ENCODE measurements around the gene FOXN3. TPM values are rescaled to one million over a fixed set of nuclear protein-coding genes. Genes with fewer than 3 reads are reported as not detected.
A peak's percentile ranks its signal among the peaks of the same experiment; 100 is the strongest.

FOXN3 gene
- polyA plus RNA-seq, 1 donor from 2014 or later: 10.3 TPM

- TF ChIP-seq MXI1 (conservative IDR thresholded peaks at IDR 0.05; ENCODE audit: poor library complexity, severe bottlenecking): no peak
- no peak for TF ChIP-seq SMC3 (conservative IDR thresholded peaks at IDR 0.05; ENCODE audit: poor library complexity)
- TF ChIP-seq RAD21 (conservative IDR thresholded peaks at IDR 0.05): no peak
- no peak for TF ChIP-seq CTCF (IDR thresholded peaks at IDR 0.05; ENCODE audit: poor library complexity, severe bottlenecking)
- no peak for TF ChIP-seq TAF1 (IDR thresholded peaks at IDR 0.05; ENCODE audit: low read depth)
- no peak for TF ChIP-seq REST (IDR thresholded peaks at IDR 0.05; ENCODE audit: borderline replicate concordance)
- no peak for TF ChIP-seq POLR2AphosphoS5 (IDR thresholded peaks at IDR 0.05)
- no peak for TF ChIP-seq EP300 (conservative IDR thresholded peaks at IDR 0.05; ENCODE audit: poor library complexity, severe bottlenecking)
- no peak for TF ChIP-seq EZH2 (IDR thresholded peaks at IDR 0.05; ENCODE audit: borderline replicate concordance, insufficient read depth, low read length, poor library complexity, severe bottlenecking)
Measured at GRCh38 chr14:89123215-89123614, 293.8 kb downstream of the FOXN3 start.

GRCh38 chr14:89121968-89122620 is 294.9 kb downstream of the FOXN3 start:
- H3K36me3 ChIP-seq (ENCODE audit: insufficient read depth, low read length): no peaks in the 10 kb centered on the region
- H3K27ac ChIP-seq (ENCODE audit: low read length): peak overlapping the region; percentile 87
- no peaks in the 10 kb centered on the region for H3K9me2 ChIP-seq (ENCODE audit: insufficient read depth, low read length)
- no peaks in the 10 kb centered on the region for H4K20me1 ChIP-seq (ENCODE audit: insufficient read depth)
- no peaks in the 10 kb centered on the region for H3K9me3 ChIP-seq (ENCODE audit: low read length)
- no peaks in the 10 kb centered on the region for H3K27me3 ChIP-seq (ENCODE audit: insufficient read depth, low read depth, low read length)
- H2AFZ ChIP-seq (ENCODE audit: low read depth, low read length): peak overlapping the region; percentile 61
- no peaks in the 10 kb centered on the region for H3F3A ChIP-seq (ENCODE audit: insufficient read depth, low read length, poor library complexity, severe bottlenecking)
- no peak overlapping the region for H3K4me2 ChIP-seq (ENCODE audit: low read length)
- H3K79me2 ChIP-seq (replicated peaks; ENCODE audit: insufficient read depth, low read length): no peaks in the 10 kb centered on the region
- TF ChIP-seq EZH2 (IDR thresholded peaks at IDR 0.05; ENCODE audit: borderline replicate concordance, insufficient read depth, low read length, poor library complexity, severe bottlenecking) (no peak), REST (IDR thresholded peaks at IDR 0.05; ENCODE audit: borderline replicate concordance) (peak; percentile 18), MXI1 (conservative IDR thresholded peaks at IDR 0.05; ENCODE audit: poor library complexity, severe bottlenecking) (no peak), CTCF (IDR thresholded peaks at IDR 0.05; ENCODE audit: poor library complexity, severe bottlenecking) (no peak), EP300 (conservative IDR thresholded peaks at IDR 0.05; ENCODE audit: poor library complexity, severe bottlenecking) (peak; percentile 33), SMC3 (conservative IDR thresholded peaks at IDR 0.05; ENCODE audit: poor library complexity) (no peak), POLR2AphosphoS5 (IDR thresholded peaks at IDR 0.05) (peak; percentile 30), RAD21 (conservative IDR thresholded peaks at IDR 0.05) (no peak)
- H3K9ac ChIP-seq (ENCODE audit: low read length): peak overlapping the region; percentile 48
- H3K4me3 ChIP-seq (ENCODE audit: low read length): no peak overlapping the region

More at GRCh38 chr14:89123215-89123614, 293.8 kb downstream of the FOXN3 start:
- Histone ChIP-seq H4K20me1 (ENCODE audit: insufficient read depth) (no peaks in the 10 kb centered on the region), H3K79me2 (replicated peaks; ENCODE audit: insufficient read depth, low read length) (no peaks in the 10 kb centered on the region), H2AFZ (ENCODE audit: low read depth, low read length) (no peak overlapping the region), H3K36me3 (ENCODE audit: insufficient read depth, low read length) (no peaks in the 10 kb centered on the region), H3F3A (ENCODE audit: insufficient read depth, low read length, poor library complexity, severe bottlenecking) (no peaks in the 10 kb centered on the region), H3K4me3 (ENCODE audit: low read length) (no peak overlapping the region), H3K9ac (ENCODE audit: low read length) (no peak overlapping the region), H3K27ac (ENCODE audit: low read length) (no peak overlapping the region), H3K9me2 (ENCODE audit: insufficient read depth, low read length) (no peaks in the 10 kb centered on the region), H3K4me2 (ENCODE audit: low read length) (no peak overlapping the region), H3K27me3 (ENCODE audit: insufficient read depth, low read depth, low read length) (no peaks in the 10 kb centered on the region), H3K9me3 (ENCODE audit: low read length) (no peaks in the 10 kb centered on the region)

Data from neural cell (in vitro differentiated cells).